ENCODE results near the gene DSEL. TPM values are rescaled to one million over a fixed set of nuclear protein-coding genes. Genes with fewer than 3 reads are reported as not detected.

The DSEL gene
- total and polyA plus RNA-seq, 2 of the 8 experiments (the other 6 are each of a cell fraction or from before 2014, with no cell fraction given), result 3.0 to 22.8 TPM

DNA sequence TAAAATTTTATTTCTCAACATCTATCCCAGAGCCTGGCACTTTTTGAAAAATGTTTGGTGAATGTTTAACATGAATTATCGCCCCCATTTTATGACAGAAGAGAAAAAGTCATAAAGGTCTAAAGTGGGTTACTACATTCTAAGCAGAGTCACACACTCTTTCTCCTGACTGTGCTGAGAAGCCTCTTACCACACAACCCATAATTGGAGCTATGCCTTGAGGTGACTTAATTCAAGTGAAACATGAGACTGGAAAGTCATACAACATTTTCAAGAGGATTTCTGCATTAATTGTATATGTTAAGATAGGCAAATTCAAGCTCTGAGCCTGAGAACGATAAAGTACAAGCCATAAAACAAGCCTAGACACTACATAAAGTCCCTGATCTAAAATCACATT is 3.1 kb upstream of the DSEL start:
- Histone ChIP-seq H3K36me3 (ENCODE audit: control insufficient read depth in 2 of 4, insufficient read depth in 4 of 4, low read length in 3 of 4) (no peaks in the 10 kb centered on the region; a peak in 1 of 8 replicates), H2BK15ac (ENCODE audit: low read length) (no peak overlapping the region), H4K5ac (ENCODE audit: insufficient read length, low read depth, low read length) (no peak overlapping the region), H2BK20ac (ENCODE audit: low read length) (no peak overlapping the region), H3K4ac (replicated peaks; ENCODE audit: insufficient read length, low read depth, low read length) (no peak overlapping the region), H3K27ac (ENCODE audit: low read depth, low read length) (no peak overlapping the region), H4K91ac (replicated peaks; ENCODE audit: insufficient read length, low read length) (no peak overlapping the region), H3K9ac (replicated peaks in 1 of 4; ENCODE audit: extremely low read depth in 1 of 4, low read depth in 3 of 4, low read length in 3 of 4) (no peak overlapping the region), H3K56ac (replicated peaks; ENCODE audit: insufficient read length, low read depth, low read length) (no peak overlapping the region), H2BK120ac (replicated peaks; ENCODE audit: low read depth, low read length) (no peak overlapping the region), H3K14ac (ENCODE audit: insufficient read length) (no peak overlapping the region), H3K4me1 (replicated peaks in 1 of 4; ENCODE audit: control insufficient read depth in 3 of 4, insufficient read depth in 4 of 4, low read length in 3 of 4) (peaks cover 0 to 5% (median 4%) of the 10 kb centered on the region in 4 experiments; a peak in 3 of 7 replicates), H2BK5ac (ENCODE audit: low read depth, low read length) (no peak overlapping the region), H3K27me3 (replicated peaks in 1 of 4; ENCODE audit: control insufficient read depth in 3 of 4, extremely low read depth in 1 of 4, insufficient read depth in 3 of 4, low read length in 3 of 4) (no peaks in the 10 kb centered on the region), H2AK5ac (ENCODE audit: low read depth, low read length) (no peak overlapping the region), H2BK12ac (ENCODE audit: low read depth, low read length) (no peak overlapping the region), H3K4me3 (ENCODE audit: extremely low read depth in 1 of 4, insufficient read depth in 2 of 4, low read depth in 3 of 4, low read length in 4 of 4) (no peak overlapping the region), H3K18ac (ENCODE audit: extremely low read depth, low read length) (no peak overlapping the region), H3K79me2 (ENCODE audit: control insufficient read depth in 1 of 2, insufficient read depth in 2 of 2, low read length in 2 of 2) (peaks cover 0 to 10% of the 10 kb centered on the region in 2 experiments; a peak in 2 of 4 replicates), H3K79me1 (ENCODE audit: low read depth, low read length) (no peaks in the 10 kb centered on the region), H4K20me1 (replicated peaks in 1 of 2; ENCODE audit: control insufficient read depth in 1 of 2, insufficient read depth in 2 of 2, low read length in 2 of 2) (no peaks in the 10 kb centered on the region), H3K4me2 (ENCODE audit: insufficient read depth in 1 of 2, low read depth in 2 of 2, low read length in 2 of 2) (no peak overlapping the region), H3K23me2 (ENCODE audit: low read depth, low read length) (peaks cover 2% of the 10 kb centered on the region; the same call in 1 of the 2 replicates), H3K23ac (ENCODE audit: insufficient read length) (no peak overlapping the region), H2AFZ (ENCODE audit: low read length) (no peak overlapping the region), H4K8ac (ENCODE audit: extremely low read depth, insufficient read depth, low read length) (no peak overlapping the region), H3K9me3 (ENCODE audit: insufficient read depth in 2 of 2, low read depth in 1 of 2, low read length in 1 of 2) (no peaks in the 10 kb centered on the region)
- DNase-seq (ENCODE audit: low read depth in 1 of 2, low spot score in 2 of 2), result no peak
- FAIRE-seq, result no peak
- TF ChIP-seq POU5F1 (IDR thresholded peaks at IDR 0.05; ENCODE audit: low read depth, low read length) (no peak), NANOG (IDR thresholded peaks at IDR 0.05; ENCODE audit: insufficient read depth, low read depth, low read length, poor library complexity, severe bottlenecking) (no peak), KDM4A (IDR thresholded peaks at IDR 0.05; ENCODE audit: low read depth, low read length, severe bottlenecking) (no peak), SAP30 (IDR thresholded peaks at IDR 0.05; ENCODE audit: insufficient read depth, insufficient replicate concordance, low read length) (no peak), RNF2 (IDR thresholded peaks at IDR 0.05; ENCODE audit: borderline replicate concordance, low read depth, low read length, missing control alignments, poor library complexity, severe bottlenecking) (no peak)
- TF ChIP-seq, protein P1, sequence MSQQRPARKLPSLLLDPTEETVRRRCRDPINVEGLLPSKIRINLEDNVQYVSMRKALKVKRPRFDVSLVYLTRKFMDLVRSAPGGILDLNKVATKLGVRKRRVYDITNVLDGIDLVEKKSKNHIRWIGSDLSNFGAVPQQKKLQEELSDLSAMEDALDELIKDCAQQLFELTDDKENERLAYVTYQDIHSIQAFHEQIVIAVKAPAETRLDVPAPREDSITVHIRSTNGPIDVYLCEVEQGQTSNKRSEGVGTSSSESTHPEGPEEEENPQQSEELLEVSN (IDR thresholded peaks at IDR 0.05), result no peak
- WGBS, 2 experiments (ENCODE audit: extremely low coverage in 1 of 2, insufficient coverage in 1 of 2, insufficient read length in 1 of 2, insufficient replicate concordance in 2 of 2, low coverage in 1 of 2, low lambda C conversion rate in 2 of 2, missing lambda C conversion rate in 1 of 2), result 89% methylated on average over 2 of the region's 2 CpGs; no CpG with 5 or more reads in 1 of the 2 experiments
- POLR2A ChIA-PET (ENCODE audit: partially characterized antibody), result no interaction called here
- CTCF ChIA-PET (ENCODE audit: partially characterized antibody), result interaction anchor here (1.1 to 6.8 kb wide), 2 partner anchors 13 to 189 kb away, joined by 3 to 46 read pairs; no protein-coding TSS in a partner anchor

All from H1 (cell line).